Mucosa of descending colon (tissue), 3 donors: ENCODE data around the gene ANKRD11. TPM values are rescaled to one million over a fixed set of nuclear protein-coding genes. Genes with fewer than 3 reads are reported as not detected.

Experiments
- ATAC-seq: fragments of 200-7000 bp; cut with Tn5 transposase; one replicate; pipeline ENCODE4 v1.9.1; 2020; ENCODE audit warnings: mild to moderate bottlenecking, moderate library complexity
- DNase-seq, 3 donors: peaks; one replicate each; pipeline ENCODE4 v3.0.0-alpha.2; 2020
- H3K36me3 ChIP-seq: fragments of 200-600 bp; one replicate; pipeline ENCODE4 v1.8.0; 2021; ENCODE audit warnings: low read depth, mild to moderate bottlenecking
- H3K4me1 ChIP-seq: fragments of 200-600 bp; one replicate; pipeline ENCODE4 v1.8.0; 2021; ENCODE audit warnings: low read depth, mild to moderate bottlenecking
- H3K4me3 ChIP-seq: fragments of 200-600 bp; one replicate; pipeline ENCODE4 v1.8.0; 2021; ENCODE audit warnings: mild to moderate bottlenecking
- H3K9me3 ChIP-seq: fragments of 200-600 bp; one replicate; pipeline ENCODE4 v1.8.0; 2021; ENCODE audit warnings: mild to moderate bottlenecking
- intact Hi-C, 2 donors: fragments of 100-400 bp; cut with DNase I in 1 of 2; cut with micrococcal nuclease in 1 of 2; formaldehyde crosslinking; loops; one replicate each; pipeline versions ENCODE4 v1.11.0 to v1.11.1; 2022; cut with DNase I, micrococcal nuclease
- total RNA-seq, 3 donors: library from RNA; stranded (reverse); fragmentation: NEBNext Ultra II Directional in 2 of 3; extraction: Animal tissue kit (Norgen Biotek cat#: 25700) in 2 of 3; gene quantifications; one replicate each; pipeline versions ENCODE4 v1.2.1 to v1.2.4, GENCODE V29; 2021 to 2023
- TF ChIP-seq, protein P1 (sequence below): fragments of 200-600 bp; IDR thresholded peaks from one replicate; pipeline ENCODE4 v1.8.0; 2022; ENCODE audit warnings: antibody characterized with exemption, mild to moderate bottlenecking
- donor health status: DM: no; HTN: no; CAD: no; lungs with moderate emphysema.
- donor health status: DM: no; HTN: no; CAD: no.
- donor health status: DM: no; HTN: yes; CAD: no.

Gene ANKRD11
- total RNA-seq, 3 donors from 2014 or later, result 125 to 127 (median 127) TPM

DNA sequence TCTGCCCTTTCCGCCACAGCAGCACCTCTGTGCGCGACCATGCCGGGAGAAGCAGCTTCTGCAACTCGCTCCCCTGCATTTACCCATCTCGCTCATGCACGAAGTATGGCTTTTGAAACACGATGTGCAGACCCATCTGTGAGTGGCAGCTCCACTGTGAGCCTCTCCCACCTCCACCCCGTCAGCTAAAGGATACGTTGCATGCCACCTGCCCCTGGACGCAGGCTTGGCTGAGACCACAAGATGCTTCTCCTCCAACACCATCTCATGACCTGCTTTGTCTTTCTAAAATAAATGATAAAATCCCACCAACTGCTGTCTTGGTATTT lies 172.0 kb downstream of the ANKRD11 start:
- ATAC-seq, result no peak
- intact Hi-C loops, result no loop called here
- Histone ChIP-seq H3K36me3 (no peaks in the 10 kb centered on the region), H3K4me3 (no peak overlapping the region), H3K4me1 (peaks cover 81% of the 10 kb centered on the region), H3K9me3 (no peaks in the 10 kb centered on the region)
- TF ChIP-seq, protein P1, sequence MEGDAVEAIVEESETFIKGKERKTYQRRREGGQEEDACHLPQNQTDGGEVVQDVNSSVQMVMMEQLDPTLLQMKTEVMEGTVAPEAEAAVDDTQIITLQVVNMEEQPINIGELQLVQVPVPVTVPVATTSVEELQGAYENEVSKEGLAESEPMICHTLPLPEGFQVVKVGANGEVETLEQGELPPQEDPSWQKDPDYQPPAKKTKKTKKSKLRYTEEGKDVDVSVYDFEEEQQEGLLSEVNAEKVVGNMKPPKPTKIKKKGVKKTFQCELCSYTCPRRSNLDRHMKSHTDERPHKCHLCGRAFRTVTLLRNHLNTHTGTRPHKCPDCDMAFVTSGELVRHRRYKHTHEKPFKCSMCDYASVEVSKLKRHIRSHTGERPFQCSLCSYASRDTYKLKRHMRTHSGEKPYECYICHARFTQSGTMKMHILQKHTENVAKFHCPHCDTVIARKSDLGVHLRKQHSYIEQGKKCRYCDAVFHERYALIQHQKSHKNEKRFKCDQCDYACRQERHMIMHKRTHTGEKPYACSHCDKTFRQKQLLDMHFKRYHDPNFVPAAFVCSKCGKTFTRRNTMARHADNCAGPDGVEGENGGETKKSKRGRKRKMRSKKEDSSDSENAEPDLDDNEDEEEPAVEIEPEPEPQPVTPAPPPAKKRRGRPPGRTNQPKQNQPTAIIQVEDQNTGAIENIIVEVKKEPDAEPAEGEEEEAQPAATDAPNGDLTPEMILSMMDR, result no peak
- DNase-seq, result no peak

DNA sequence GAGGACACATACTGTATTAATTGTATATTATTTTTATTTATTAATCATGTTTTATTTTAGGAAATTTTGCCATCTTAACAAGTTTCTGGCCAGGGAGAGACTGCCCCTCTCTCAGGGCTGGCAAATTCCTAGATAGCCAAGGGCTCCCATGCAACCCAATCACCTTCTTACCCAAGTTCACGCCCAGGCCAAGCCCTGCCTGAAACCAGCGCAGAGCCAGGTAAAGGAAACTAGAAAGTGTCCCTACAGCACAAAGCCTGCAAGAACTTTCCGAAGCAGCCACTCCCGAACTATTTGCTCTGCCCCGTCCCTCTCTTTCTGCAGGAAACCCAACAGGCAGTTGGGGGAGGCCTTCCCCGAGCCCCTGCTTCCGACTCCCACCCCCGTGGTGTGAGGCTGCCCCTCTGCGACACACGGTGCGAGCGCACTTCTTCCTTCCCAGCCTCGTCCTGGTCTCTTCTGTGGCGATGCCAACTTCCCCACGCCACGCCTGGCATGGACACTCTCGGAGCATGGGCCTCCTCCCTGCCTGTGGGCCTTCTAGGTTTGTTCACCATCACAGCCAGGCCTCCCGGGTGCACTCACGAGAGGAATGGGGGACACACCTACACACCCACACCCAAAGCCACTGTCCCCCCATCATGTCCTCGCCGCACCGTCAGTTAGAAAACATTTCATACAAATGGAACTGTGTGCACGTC lies 172.5 kb downstream of the ANKRD11 start:
- intact Hi-C loops, result no loop called here
- peak in 1 of 3 donors; percentile 56 for DNase-seq
- H3K4me1 ChIP-seq, result peaks cover 78% of the 10 kb centered on the region
- peak; percentile 19 for ATAC-seq
- H3K36me3 ChIP-seq, result no peaks in the 10 kb centered on the region
- no peak overlapping the region for H3K4me3 ChIP-seq
- TF ChIP-seq, protein P1, result no peak
- no peaks in the 10 kb centered on the region for H3K9me3 ChIP-seq

DNA sequence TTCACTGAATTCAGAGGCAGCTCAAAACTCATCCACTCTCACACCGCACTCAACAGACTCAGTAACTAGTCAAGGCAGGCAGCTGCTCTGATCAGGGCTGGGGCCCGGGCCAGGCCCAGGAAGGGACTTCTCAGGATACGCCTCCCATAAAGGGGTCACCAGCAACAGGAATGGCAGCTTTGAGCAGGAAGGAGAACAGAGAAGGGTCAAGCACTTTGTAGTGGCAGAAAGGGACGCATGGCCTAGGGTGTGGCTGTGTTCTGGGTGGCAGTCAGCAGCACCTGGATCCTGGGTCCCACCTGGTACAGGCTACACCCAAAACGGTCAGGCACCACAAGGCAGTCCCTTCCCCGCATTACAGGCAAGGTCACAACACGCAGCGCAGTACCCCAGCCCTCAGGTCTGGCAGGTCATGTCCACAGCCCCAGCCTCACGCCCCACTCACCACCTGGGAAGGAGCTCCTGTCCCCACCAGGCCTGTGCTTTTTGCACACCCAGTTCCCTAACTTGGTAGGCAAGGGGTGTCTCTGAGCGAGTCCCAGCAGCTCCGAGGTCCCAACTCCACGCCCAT lies 173.2 kb downstream of the ANKRD11 start:
- H3K36me3 ChIP-seq, result no peaks in the 10 kb centered on the region
- intact Hi-C loops, result no loop called here
- ATAC-seq, result peak; percentile 50
- TF ChIP-seq, protein P1, result no peak
- H3K9me3 ChIP-seq, result no peaks in the 10 kb centered on the region
- no peak overlapping the region for H3K4me3 ChIP-seq
- peak in 1 of 3 donors; percentile 71 for DNase-seq
- H3K4me1 ChIP-seq, result peaks cover 72% of the 10 kb centered on the region

DNA sequence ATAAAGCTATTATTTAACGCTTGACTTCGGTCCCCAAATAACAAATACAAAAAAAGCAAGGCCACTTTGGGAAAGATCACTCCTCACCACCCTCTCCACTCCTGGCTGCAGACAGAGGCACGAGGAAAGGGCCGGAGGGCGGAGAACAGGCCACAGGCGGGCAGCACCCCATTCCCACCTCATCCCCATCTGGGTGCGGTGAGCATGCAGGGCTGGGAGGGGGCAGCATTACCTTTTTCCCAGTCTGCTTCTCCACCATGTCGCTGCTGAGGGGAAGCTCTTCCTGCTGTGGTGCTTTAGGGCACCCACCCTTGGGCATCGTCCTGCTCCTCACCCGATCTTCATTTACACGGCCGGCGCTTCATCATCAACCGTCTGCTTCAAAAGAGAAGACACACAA lies 173.7 kb downstream of the ANKRD11 start:
- no peaks in the 10 kb centered on the region for H3K36me3 ChIP-seq
- H3K4me1 ChIP-seq, result peaks cover 68% of the 10 kb centered on the region
- peak in 1 of 3 donors; percentile 48 for DNase-seq
- no peak overlapping the region for H3K4me3 ChIP-seq
- no peak for ATAC-seq
- H3K9me3 ChIP-seq, result no peaks in the 10 kb centered on the region
- TF ChIP-seq, protein P1, result no peak
- intact Hi-C loops, result no loop called here

DNA sequence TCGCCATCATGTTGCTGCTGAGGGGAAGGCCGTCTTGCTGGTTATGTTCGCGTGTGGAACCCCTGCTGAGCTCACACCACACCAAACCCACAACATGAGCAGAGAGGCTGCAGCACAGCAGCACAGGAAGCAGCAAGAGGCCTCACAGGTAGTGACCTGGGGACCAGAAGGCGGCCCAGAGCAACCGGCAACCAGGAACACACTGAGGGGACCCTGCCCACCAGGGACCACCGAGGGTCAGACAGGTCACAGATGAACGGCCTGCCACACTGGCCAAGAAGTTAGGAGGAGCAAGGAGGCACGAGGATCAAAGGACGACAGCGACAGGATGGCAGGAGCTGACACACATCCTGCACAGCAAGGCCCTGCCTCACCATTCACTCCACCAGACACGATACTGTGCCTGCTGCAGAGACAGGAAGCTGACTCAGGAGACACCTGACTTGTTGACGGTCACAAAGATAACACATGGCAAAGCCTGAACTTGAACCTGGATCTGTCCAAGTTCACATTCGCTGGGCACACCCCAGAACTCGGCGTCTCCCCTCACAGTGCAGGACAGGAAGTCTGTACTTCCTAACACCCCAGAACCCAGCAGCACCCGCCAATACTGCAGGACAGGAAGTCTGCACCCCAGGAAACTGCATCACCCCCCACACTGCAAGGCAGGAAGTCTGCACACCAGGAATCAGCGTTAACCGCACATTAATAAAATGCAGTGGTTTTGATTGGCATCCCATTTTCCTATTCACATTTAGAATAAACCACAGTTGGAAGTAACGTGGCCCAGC lies 174.4 kb downstream of the ANKRD11 start:
- Histone ChIP-seq H3K4me1 (peaks cover 62% of the 10 kb centered on the region), H3K9me3 (no peaks in the 10 kb centered on the region), H3K36me3 (no peaks in the 10 kb centered on the region), H3K4me3 (no peak overlapping the region)
- intact Hi-C loops, result no loop called here
- TF ChIP-seq, protein P1, result no peak
- DNase-seq, result peak in 1 of 3 donors; percentile 76
- peak; percentile 44 for ATAC-seq
